ENCODE results near the gene DDC. TPM values are rescaled to one million over a fixed set of nuclear protein-coding genes. Genes with fewer than 3 reads are reported as not detected.
A peak's percentile ranks its signal among the peaks of the same experiment; 100 is the strongest.
"Not testable (repeated sequence)": the region's sequence is repeated elsewhere in the genome, so short reads cannot be mapped to it uniquely, and the experiment has no call there.

Gene DDC
- total RNA-seq, 1 donor from 2014 or later, result 0.82 TPM

- no peak for FAIRE-seq
- no peak for DNase-seq (ENCODE audit: low spot score in 2 of 2)
Observed at GRCh38 chr7:50466815-50467585, 98.2 kb downstream of the DDC start.

GRCh38 chr7:50463035-50463434 lies 102.2 kb downstream of the DDC start:
- DNase-seq (ENCODE audit: low spot score in 2 of 2) (no peak), FAIRE-seq (no peak)

GRCh38 chr7:50462361-50462760 lies 102.8 kb downstream of the DDC start:
- DNase-seq (ENCODE audit: low spot score in 2 of 2), result no peak
- no peak for FAIRE-seq

GRCh38 chr7:50461695-50462094 lies 103.5 kb downstream of the DDC start:
- FAIRE-seq, result no peak

GRCh38 chr7:50459183-50459582 lies 106.0 kb downstream of the DDC start:
- DNase-seq (ENCODE audit: low spot score in 2 of 2); FAIRE-seq: not testable (repeated sequence)

More at GRCh38 chr7:50461695-50462094, 103.5 kb downstream of the DDC start:
- no peak for DNase-seq (ENCODE audit: low spot score in 2 of 2)

- not testable (repeated sequence) for DNase-seq (ENCODE audit: low spot score in 2 of 2); FAIRE-seq
Observed at GRCh38 chr7:50458651-50459050, 106.6 kb downstream of the DDC start.

GRCh38 chr7:50456371-50457123 lies 108.7 kb downstream of the DDC start:
- FAIRE-seq, result no peak
- no peak for DNase-seq (ENCODE audit: low spot score in 2 of 2)

- no peak for DNase-seq (ENCODE audit: low spot score in 2 of 2)
- no peak for FAIRE-seq
Observed at GRCh38 chr7:50455658-50456057, 109.5 kb downstream of the DDC start.

GRCh38 chr7:50454968-50455367 lies 110.2 kb downstream of the DDC start:
- DNase-seq (ENCODE audit: low spot score in 2 of 2), result no peak
- FAIRE-seq, result no peak

GRCh38 chr7:50450590-50451032 lies 114.6 kb downstream of the DDC start:
- DNase-seq (ENCODE audit: low spot score in 2 of 2), result no peak
- no peak for FAIRE-seq

- DNase-seq (ENCODE audit: low spot score in 2 of 2) (peak; percentile 69 to 74), FAIRE-seq (no peak)
Observed at GRCh38 chr7:50449881-50450589, 115.2 kb downstream of the DDC start, which contains the start of gene FIGNL1. TSS of gene FIGNL1 (minus strand) at chr7:50450350. CDS start at chr7:50447287, 3,063 bp downstream.

GRCh38 chr7:50449501-50449880 lies 115.7 kb downstream of the DDC start:
- no peak for DNase-seq (ENCODE audit: low spot score in 2 of 2)
- FAIRE-seq, result no peak

- FAIRE-seq, result no peak
Observed at GRCh38 chr7:50448823-50449222, 116.4 kb downstream of the DDC start.

GRCh38 chr7:50446542-50446960 lies 118.7 kb downstream of the DDC start:
- no peak for DNase-seq (ENCODE audit: low spot score in 2 of 2)
- FAIRE-seq, result no peak

More at GRCh38 chr7:50448823-50449222, 116.4 kb downstream of the DDC start:
- DNase-seq (ENCODE audit: low spot score in 2 of 2), result no peak

GRCh38 chr7:50436133-50436806 lies 128.9 kb downstream of the DDC start:
- DNase-seq (ENCODE audit: low spot score in 2 of 2), result no peak
- FAIRE-seq, result no peak

- DNase-seq (ENCODE audit: low spot score in 2 of 2) (no peak), FAIRE-seq (no peak)
Observed at GRCh38 chr7:50431722-50432305, 133.4 kb downstream of the DDC start.

- DNase-seq (ENCODE audit: low spot score in 2 of 2) (no peak), FAIRE-seq (no peak)
Observed at GRCh38 chr7:50431316-50431715, 133.9 kb downstream of the DDC start.

GRCh38 chr7:50428911-50429310 lies 136.3 kb downstream of the DDC start:
- FAIRE-seq (no peak), DNase-seq (ENCODE audit: low spot score in 2 of 2) (no peak)

- FAIRE-seq (no peak), DNase-seq (ENCODE audit: low spot score in 2 of 2) (no peak)
Observed at GRCh38 chr7:50427518-50427917, 137.7 kb downstream of the DDC start.
